K562 (cell line): ENCODE results near the gene UBE2H. TPM values are rescaled to one million over a fixed set of nuclear protein-coding genes. Genes with fewer than 3 reads are reported as not detected.

Source experiments
- HMG20B ChIP-seq: fragments of 250-450 bp; sonication (Bioruptor Pico); IDR thresholded peaks from 2 replicates; pipeline ENCODE4 v1.5.0; 2021; ENCODE audit warnings: mild to moderate bottlenecking
- PPARD ChIP-seq: fragments of 250-450 bp; sonication (Bioruptor Pico); IDR thresholded peaks from 2 replicates; pipeline ENCODE4 v1.8.0; 2022; ENCODE audit warnings: inconsistent platforms, mild to moderate bottlenecking, moderate library complexity
- RBM17 ChIP-seq: fragments of 200-400 bp; formaldehyde crosslinking; IDR thresholded peaks from 2 replicates; pipeline ENCODE4 v1.6.1; 2017; ENCODE audit warnings: low read depth, mild to moderate bottlenecking, low read length, borderline replicate concordance
- ZNF165 ChIP-seq: fragments of 250-450 bp; sonication (Bioruptor Pico); IDR thresholded peaks from 2 replicates; pipeline ENCODE4 v1.4.0; 2020; ENCODE audit warnings: borderline replicate concordance
- ZNF644 ChIP-seq: fragments of 200-800 bp; sonication (Bioruptor generic); IDR thresholded peaks from 2 replicates; pipeline ENCODE4 v1.6.1; 2016; ENCODE audit warnings: low read depth, missing genetic modification characterization, missing compliant biosample characterization
- polyA plus RNA-seq, 8 experiments: library from polyadenylated mRNA; depleted of rRNA in 4 of 8; stranded (reverse) in 5 of 8; unstranded in 3 of 8; fragments of >200 nt; fragmentation: Nextera tagmentation in 2 of 8; fragmentation: Illumina TruSeq in 1 of 8; extraction: Ambion mirVana in 2 of 8; extraction: Trizol in 1 of 8; gene quantifications; 2 replicates each; pipeline versions ENCODE4 v1.2.1 to v1.2.3, GENCODE V29; 2011 to 2014; ENCODE audit warnings: inconsistent platforms in 1 of 8, missing spikeins in 1 of 8
- total RNA-seq, 7 experiments: library from RNA; depleted of rRNA in 6 of 7; stranded (reverse); fragments of >200 nt in 6 of 7; fragmentation: Illumina TruSeq in 2 of 7; extraction: Trizol in 2 of 7; gene quantifications; 2 replicates each; pipeline versions ENCODE4 v1.2.1 to v1.2.3, GENCODE V29; 2011 to 2021; ENCODE audit warnings: low replicate concordance in 1 of 7
- TF ChIP-seq, protein P1 (sequence below): sonication (generic); formaldehyde crosslinking; IDR thresholded peaks from 2 replicates; pipeline ENCODE4 v1.8.0; 2023; ENCODE audit warnings: mild to moderate bottlenecking, missing genetic modification reagents
- TF ChIP-seq, protein P2 (sequence below), 2 experiments: fragments of 450-650 bp in 1 of 2; sonication (generic) in 1 of 2; formaldehyde crosslinking in 1 of 2; IDR thresholded peaks; 2 replicates each; pipeline versions ENCODE4 v1.7.1 to v1.9.0; 2016 to 2022; ENCODE audit warnings: inconsistent platforms in 1 of 2, mild to moderate bottlenecking in 1 of 2, missing genetic modification reagents in 1 of 2
- TF ChIP-seq, protein P3 (sequence below): fragments of 250-450 bp; sonication (Bioruptor Pico); IDR thresholded peaks from 2 replicates; pipeline ENCODE4 v1.5.0; 2021; ENCODE audit warnings: mild to moderate bottlenecking, moderate library complexity

The UBE2H gene
- total and polyA plus RNA-seq, 9 of the 15 experiments (the other 6 are each of a cell fraction or from before 2014, with no cell fraction given) = 6.3 to 33.0 (median 13.3) TPM

DNA sequence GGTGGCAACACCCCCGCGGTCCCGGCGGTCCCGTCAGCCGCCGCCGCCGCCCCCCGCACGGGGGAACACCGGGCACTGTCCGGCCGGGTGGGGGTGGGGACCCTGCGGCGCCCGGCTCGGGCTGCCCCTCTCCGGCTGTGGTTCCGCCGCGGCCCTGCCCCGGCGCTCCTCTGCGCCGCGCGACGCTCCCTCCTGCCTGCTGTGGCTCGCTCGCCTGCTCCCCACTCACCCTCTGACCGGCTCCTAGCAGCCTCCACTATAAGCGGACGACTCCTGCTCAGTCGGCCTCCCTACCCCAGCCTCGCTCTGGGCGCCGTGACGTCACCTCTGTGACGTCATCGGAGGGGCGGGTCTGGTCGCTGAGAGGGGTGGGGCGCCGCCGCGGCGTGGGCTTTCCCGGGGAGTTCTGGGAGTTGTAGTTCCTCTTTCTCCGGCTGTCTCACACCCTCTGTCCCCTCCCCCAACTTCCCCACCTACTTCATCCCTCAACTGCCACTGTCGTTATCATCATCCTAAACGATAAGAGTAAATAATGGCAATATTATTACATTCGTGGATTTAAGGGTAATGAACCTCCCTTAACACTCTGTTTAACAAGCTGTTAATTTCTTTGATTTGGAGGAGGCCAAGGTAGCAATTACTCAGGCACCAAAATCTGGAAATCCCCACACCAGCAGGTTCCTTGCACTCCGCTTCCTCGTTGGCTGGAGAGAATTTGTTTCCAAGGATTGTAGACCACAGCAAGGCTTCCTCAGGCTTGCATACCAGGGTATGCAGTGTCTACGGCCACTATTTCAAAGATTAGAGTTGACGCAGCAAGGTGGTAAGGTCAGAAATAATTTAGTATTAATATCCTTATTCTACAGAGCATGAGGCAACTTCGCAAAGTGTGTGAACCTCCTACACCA is at the start of gene UBE2H (continued):
- TF ChIP-seq, protein P1, sequence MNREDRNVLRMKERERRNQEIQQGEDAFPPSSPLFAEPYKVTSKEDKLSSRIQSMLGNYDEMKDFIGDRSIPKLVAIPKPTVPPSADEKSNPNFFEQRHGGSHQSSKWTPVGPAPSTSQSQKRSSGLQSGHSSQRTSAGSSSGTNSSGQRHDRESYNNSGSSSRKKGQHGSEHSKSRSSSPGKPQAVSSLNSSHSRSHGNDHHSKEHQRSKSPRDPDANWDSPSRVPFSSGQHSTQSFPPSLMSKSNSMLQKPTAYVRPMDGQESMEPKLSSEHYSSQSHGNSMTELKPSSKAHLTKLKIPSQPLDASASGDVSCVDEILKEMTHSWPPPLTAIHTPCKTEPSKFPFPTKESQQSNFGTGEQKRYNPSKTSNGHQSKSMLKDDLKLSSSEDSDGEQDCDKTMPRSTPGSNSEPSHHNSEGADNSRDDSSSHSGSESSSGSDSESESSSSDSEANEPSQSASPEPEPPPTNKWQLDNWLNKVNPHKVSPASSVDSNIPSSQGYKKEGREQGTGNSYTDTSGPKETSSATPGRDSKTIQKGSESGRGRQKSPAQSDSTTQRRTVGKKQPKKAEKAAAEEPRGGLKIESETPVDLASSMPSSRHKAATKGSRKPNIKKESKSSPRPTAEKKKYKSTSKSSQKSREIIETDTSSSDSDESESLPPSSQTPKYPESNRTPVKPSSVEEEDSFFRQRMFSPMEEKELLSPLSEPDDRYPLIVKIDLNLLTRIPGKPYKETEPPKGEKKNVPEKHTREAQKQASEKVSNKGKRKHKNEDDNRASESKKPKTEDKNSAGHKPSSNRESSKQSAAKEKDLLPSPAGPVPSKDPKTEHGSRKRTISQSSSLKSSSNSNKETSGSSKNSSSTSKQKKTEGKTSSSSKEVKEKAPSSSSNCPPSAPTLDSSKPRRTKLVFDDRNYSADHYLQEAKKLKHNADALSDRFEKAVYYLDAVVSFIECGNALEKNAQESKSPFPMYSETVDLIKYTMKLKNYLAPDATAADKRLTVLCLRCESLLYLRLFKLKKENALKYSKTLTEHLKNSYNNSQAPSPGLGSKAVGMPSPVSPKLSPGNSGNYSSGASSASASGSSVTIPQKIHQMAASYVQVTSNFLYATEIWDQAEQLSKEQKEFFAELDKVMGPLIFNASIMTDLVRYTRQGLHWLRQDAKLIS (CRISPR knock-in tag) = no peak
- TF ChIP-seq ZNF644 (no peak), HMG20B (CRISPR knock-in tag) (no peak), ZNF165 (CRISPR knock-in tag) (no peak), PPARD (no peak), RBM17 (no peak)
- TF ChIP-seq, protein P2, sequence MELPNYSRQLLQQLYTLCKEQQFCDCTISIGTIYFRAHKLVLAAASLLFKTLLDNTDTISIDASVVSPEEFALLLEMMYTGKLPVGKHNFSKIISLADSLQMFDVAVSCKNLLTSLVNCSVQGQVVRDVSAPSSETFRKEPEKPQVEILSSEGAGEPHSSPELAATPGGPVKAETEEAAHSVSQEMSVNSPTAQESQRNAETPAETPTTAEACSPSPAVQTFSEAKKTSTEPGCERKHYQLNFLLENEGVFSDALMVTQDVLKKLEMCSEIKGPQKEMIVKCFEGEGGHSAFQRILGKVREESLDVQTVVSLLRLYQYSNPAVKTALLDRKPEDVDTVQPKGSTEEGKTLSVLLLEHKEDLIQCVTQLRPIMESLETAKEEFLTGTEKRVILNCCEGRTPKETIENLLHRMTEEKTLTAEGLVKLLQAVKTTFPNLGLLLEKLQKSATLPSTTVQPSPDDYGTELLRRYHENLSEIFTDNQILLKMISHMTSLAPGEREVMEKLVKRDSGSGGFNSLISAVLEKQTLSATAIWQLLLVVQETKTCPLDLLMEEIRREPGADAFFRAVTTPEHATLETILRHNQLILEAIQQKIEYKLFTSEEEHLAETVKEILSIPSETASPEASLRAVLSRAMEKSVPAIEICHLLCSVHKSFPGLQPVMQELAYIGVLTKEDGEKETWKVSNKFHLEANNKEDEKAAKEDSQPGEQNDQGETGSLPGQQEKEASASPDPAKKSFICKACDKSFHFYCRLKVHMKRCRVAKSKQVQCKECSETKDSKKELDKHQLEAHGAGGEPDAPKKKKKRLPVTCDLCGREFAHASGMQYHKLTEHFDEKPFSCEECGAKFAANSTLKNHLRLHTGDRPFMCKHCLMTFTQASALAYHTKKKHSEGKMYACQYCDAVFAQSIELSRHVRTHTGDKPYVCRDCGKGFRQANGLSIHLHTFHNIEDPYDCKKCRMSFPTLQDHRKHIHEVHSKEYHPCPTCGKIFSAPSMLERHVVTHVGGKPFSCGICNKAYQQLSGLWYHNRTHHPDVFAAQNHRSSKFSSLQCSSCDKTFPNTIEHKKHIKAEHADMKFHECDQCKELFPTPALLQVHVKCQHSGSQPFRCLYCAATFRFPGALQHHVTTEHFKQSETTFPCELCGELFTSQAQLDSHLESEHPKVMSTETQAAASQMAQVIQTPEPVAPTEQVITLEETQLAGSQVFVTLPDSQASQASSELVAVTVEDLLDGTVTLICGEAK (IDR thresholded peaks at IDR 0.05) = no peak
- TF ChIP-seq, protein P2 (CRISPR knock-in tag; IDR thresholded peaks at IDR 0.05) = no peak
- TF ChIP-seq, protein P3, sequence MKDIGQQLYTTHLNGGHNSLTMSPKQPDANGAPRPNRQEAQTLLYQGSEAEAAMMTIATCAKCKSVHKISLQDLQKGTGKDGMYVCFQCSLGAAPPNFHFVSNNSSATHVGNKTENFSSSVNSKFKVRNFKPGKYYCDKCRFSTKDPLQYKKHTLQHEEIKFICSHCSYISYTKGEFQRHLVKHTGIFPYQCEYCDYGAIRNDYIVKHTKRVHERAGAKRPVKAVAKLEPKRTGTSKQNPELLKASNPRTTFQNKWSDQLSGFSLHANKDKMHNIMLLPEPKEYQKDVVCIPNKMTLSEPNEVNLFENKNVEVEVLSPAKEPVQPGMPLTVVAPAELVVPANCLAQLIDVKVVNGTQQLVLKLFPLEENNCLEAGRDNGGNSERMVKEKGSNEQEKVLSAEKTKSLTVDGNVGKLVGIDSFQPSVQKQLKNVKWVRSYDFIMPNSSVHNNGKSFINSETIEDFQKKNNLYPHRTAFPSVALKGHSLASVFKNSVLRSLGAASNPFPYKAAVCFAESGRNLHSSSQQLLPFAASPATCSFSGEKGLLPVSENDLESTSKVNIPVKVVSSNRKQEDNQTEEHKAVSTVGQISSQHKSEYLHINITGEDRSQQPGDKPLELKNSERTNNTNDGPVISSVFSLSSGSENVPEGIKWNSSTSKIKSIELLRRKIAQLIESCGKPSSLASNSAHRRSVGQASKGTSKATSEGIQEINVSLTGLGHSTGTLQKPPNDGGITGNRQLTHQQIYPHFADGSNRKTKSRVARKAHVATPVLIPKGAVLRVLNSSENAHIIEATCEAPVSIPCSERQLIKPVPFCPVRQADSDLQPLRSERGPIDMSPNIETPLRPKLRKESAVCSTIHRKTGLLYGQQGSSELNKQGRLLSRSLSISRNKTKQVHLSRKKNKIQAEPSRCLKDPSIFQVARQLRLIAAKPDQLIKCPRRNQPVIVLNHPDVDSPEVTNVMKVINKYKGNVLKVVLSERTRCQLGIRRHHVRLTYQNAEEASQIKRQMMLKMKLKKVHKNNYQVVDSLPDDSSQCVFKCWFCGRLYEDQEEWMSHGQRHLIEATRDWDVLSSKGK (CRISPR knock-in tag) = no peak
